HG03280 (cell line): ENCODE measurements around the gene TNNT3.

ENCODE experiments used
- ATAC-seq: cut with Tn5 transposase; IDR thresholded peaks from one replicate; pipeline ENCODE4 v1.9.1; 2021; ENCODE audit warnings: mild to moderate bottlenecking, moderate library complexity; ENCODE audit not compliant: unreplicated experiment

The TNNT3 gene

GRCh38 chr11:1920128-1920908 is 815 bp downstream of the TNNT3 start:
- no peak for ATAC-seq

DNA sequence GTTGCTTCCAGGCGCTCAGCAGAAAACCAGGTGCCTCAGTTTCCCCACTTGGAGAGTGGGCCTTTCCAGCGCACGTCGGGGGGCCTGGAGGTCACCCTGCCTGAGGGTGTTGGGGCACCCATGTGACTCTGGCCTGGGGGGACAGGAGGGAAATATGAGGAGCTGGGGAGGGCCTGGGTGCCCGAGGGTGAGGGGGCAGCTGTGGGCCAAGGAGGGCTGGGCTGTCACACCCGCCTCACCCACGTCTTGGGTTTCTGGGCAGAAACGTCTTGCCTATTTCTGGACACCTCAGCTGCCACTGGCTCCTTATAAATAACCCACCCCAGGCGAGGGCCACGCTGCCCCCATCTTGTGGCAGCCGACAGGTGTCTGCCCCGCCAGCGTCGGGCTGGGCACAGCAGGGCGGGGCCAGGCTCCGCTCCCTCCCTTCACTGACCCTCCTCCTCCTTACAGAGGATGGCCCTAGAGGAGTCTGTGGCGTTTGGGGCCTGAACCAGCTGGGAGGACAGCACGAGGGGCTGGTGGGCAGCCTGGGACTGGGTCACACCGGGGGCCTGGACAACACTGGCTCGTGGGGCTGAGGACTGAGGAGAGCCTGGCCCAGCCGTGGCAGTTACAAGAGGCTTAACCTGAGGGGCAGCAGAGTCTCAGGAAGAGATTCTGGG is 1.5 kb downstream of the TNNT3 start:
- ATAC-seq, result no peak

- ATAC-seq, result no peak
Measured at GRCh38 chr11:1921574-1922141, 2.2 kb downstream of the TNNT3 start.

- no peak for ATAC-seq
Measured at GRCh38 chr11:1922481-1923081, 3.1 kb downstream of the TNNT3 start.

DNA sequence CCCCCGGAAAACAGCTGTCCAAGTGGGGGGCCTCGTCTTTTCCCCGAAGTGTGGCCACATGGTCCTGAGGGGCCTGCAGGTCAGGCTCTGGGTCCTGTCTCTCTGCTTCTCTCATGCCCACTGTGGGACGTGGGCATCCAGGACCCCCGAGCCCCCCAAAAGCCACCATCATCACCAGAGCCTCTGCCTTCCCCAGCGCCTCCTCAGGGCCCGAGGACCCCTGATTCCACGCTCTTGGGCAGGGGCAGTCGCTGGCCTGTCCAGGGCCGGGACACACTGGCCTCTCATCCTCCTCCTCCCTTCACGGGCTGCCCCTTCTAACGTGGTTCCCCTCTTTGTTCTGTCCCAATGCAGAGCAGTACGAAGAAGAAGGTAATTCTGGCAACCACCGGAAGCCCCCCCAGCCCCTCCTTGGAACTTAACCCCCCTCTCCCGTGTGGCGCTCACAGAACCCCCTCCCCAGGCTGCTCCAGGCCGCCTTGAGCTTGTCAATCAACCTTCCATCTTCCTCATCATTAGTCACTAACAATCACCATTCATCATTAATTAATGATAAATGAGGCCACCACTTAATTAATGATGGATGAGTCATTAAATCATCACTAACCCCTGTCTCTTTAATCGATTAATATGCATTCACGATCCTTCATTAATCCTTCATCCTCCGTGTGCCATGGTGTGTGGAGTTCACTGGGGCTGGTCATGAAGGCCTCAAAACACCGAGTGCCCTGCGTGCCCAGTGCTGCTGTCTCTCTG is 3.9 kb downstream of the TNNT3 start:
- ATAC-seq, result no peak

DNA sequence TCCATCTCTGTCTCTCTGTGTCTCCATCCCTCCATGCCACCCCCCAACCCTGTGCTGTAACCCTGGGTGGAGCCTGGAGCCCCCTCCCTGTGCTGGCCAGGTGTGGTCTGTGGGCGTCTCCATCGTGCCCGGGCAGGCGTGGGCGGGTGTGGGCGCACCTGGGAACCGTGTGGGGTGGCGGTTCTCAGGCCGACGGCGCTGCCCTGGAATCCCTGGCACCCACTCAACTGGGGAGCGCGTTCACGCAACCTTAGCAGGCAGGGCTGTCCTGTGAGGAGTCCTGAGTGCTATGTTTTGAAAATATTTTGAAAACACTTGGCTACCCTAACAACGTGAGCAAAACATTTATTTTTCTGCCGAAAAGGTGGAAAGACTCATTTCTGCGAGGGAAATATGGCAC is 4.7 kb downstream of the TNNT3 start:
- no peak for ATAC-seq

DNA sequence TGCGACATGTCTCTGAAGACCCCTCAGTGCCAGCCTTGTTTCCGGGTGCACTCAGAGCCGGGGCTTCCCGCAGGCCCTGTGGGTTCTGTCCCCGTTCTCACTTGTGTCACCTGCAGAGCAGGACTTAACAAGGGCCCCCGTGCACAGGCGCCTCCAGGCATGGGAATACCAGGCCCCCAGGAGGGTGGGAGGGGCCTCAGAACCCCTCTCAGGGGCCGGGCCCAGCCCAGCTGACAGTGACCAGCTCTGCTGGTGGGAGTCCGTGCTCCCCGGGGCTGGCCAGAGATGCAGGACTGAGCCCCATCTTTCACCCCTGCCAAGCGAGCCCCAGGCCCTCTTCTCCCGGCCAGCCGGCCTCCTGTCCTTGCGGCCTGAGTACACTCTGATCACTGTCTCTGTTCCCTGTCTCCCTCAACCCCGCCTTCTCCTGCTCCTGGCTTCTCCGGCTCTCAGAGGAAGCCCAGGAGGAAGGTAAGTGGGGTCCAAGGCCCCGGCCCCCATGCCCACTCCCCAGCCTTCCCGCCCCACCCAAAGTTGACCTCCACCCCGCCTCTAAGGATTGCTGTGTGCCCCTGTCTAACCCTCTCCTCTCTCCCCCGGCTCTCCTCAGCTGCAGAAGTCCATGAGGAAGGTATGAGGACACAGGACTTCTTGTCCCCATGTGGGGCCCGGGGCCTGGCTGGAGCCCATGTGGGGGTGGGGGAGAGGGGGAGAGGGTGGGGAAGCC is 5.3 kb downstream of the TNNT3 start:
- no peak for ATAC-seq

DNA sequence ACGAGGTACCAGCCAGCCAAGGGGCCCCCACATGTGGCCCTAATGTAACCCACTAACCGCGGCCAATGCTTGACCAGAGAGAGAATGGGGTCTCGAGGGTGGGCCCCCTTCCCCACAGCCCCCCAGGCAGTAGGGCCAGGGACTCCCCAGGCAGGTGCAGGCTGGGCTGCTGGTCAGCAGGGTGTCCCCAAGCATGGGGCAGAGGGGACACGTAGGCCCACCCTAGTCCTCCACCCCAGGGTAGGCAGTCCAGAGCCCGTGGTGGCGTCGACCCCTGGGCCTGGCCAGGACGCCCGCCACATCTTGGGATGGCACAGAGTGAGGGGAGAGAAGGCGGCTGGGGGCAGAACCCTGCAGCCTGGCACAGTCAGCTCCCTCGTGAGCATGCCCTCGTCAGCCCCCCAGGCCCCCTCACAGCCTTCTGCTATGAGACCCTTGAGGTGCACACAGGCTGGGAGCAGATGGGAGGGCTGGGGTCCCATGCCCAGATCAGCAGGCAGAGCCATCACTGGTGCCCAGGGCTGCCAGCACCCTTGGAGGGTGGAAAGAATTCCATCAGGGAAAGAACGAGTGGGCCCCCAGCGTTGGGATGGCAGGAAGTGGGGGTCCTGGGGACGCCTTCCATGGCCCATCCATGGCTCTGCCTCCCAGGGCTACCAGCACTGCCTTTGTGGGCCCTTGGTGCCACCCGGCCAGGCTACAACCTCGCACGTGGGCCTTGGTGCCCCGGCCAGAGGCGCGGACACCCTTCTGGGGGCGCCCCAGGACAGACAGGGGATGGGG is 6.1 kb downstream of the TNNT3 start:
- no peak for ATAC-seq

GRCh38 chr11:1926156-1927025 is 6.9 kb downstream of the TNNT3 start:
- no peak for ATAC-seq

GRCh38 chr11:1927026-1927847 is 7.7 kb downstream of the TNNT3 start:
- ATAC-seq, result no peak

DNA sequence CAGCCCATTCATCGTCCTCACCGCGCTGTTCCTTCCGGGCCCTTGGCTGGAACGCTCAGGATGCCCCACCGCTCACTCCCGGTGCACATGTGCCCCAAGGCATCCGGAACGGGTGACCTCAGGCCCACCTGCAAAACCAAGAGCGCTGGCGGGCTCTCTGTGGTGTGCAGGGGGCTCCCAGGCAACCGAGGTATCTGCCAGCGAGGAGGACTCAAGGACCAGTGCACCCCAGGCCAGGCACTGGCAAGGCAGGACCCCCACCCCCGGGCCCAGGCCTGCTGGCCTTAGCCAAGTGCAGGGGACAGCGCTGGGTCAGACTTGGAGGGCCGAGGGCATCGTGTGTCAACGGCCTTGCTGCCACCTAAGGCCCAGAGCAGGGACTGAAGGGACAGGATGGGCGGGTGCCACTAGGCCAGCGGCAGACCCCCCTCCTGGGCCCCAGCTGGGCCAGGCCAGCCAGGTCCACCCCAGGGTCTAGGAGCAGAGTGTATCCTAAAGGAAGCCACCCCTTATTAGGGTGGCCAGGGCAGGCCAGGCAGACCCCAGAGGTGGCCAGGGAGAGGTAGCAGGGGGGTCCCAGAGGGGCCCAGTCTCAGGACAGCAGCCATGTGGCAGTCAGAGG is 8.5 kb downstream of the TNNT3 start:
- ATAC-seq, result no peak

DNA sequence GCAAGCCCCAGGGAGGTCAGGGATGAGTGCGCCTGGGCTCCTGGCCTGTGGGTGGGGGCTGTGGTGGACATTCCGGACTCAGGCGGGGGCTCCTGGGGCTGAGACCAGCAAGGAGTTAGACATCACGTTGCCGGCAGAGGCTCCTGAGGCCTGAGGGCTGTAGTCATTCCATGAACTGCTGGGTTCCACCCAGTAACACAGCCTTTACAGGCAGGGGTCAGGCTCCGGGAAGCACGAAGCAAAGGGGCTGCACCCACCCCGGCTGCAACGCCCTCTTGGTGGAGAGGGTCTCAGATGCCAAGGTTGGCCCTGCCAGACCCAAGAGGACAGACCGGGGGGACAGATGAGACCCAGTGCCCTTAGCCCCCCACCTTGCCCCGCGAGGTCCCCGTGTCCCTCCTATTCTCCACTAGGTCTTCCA is 9.0 kb downstream of the TNNT3 start:
- ATAC-seq, result no peak

DNA sequence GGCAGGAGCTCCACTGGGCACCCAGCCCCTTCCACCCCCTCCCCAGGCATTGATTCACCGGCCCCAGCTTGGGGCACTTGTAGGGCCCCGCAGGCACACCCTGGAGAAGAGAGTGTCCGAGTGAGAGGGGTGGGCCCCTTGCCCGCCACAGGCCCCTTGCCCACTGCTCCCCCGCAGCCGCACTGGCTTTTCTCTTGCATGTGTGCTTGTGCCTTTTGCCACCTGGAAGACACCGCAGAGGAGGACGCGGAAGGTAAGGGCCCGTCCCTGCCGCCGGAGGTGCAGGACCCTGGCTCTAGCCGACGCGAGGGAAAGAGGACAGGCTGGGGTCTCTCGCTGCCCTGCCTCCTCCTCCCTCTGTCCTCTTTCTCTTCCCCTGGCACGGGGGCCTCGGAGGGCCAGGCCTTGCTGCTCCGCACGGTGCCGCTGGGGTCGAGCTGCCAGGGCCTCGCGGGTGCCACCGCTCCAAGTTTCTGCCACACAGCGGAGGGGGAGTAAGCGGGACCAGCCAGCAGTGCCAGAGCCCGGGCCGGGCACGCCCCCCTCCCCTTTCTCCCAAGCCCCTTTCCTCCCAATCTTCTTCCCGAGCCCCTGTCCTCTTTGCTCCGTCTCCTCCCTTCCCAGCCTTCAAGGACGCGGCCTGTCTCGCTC is 9.5 kb downstream of the TNNT3 start:
- ATAC-seq, result no peak

DNA sequence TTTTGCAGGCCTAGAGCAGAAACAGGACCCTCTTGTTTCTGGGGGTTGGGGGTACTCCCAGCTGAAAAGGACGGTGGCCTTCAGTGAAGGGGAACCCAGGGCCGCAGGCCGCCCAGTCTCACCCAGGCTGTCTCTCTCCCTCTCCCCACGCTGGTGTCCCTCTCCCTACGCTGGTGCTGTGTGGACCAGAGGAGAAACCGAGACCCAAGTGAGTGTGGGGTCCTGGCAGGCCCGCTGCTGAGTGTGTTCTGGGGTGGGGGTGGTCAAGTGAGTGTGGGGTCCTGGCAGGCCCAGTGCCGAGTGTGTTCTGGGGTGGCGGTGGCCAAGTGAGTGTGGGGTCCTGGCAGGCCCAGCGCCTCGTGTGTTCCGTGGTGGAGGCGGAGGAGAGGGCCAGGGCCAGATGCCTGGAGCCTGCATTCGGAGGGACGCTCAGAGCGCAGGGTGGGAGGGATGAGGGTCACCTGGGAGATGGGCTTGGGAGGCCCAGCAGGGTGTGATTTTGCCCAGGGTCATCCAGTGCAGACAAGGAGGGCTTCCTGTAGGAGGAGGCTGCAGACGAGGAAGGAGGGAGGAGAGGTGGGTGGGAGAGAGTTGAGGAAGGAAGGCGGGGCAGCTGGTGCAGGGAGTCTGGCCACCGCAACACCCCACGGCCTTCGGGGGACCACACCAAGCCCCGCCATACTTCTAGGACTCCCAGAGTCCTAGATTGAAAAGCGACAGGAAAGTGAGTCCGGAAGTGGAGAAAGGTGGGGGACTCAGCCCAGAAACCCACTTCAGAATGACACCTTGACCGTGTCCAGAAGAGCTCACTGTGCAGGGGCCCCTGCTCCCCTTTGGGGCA is 10.3 kb downstream of the TNNT3 start:
- no peak for ATAC-seq

- ATAC-seq, result no peak
Measured at GRCh38 chr11:1930462-1930830, 10.9 kb downstream of the TNNT3 start.
